GM12801 (cell line): ENCODE measurements around the gene SMURF2.

Experiments
- CTCF ChIP-seq: IDR thresholded peaks from one replicate; pipeline ENCODE4 v1.5.1; 2011; ENCODE audit warnings: control low read depth; ENCODE audit not compliant: insufficient read length; ENCODE audit errors: extremely low read depth

SMURF2 gene

GRCh38 chr17:64599187-64599676, 62.9 kb downstream of the SMURF2 start:
- TF ChIP-seq CTCF, result no peak

GRCh38 chr17:64598672-64599071, 63.4 kb downstream of the SMURF2 start:
- TF ChIP-seq CTCF, result no peak

GRCh38 chr17:64596988-64597387, 65.1 kb downstream of the SMURF2 start:
- no peak for TF ChIP-seq CTCF

- TF ChIP-seq CTCF, result no peak
Measured at GRCh38 chr17:64596439-64596838, 65.7 kb downstream of the SMURF2 start.

GRCh38 chr17:64591944-64592343, 70.2 kb downstream of the SMURF2 start:
- no peak for TF ChIP-seq CTCF

- no peak for TF ChIP-seq CTCF
Measured at GRCh38 chr17:64585146-64585545, 77.0 kb downstream of the SMURF2 start.

GRCh38 chr17:64583038-64583437, 79.1 kb downstream of the SMURF2 start:
- TF ChIP-seq CTCF, result no peak
